ENCODE data around the gene KPNA4. TPM values are rescaled to one million over a fixed set of nuclear protein-coding genes. Genes with fewer than 3 reads are reported as not detected.

The KPNA4 gene
- total and polyA plus RNA-seq, 10 donors, result 8.3 to 50.6 (median 36.0) TPM

DNA sequence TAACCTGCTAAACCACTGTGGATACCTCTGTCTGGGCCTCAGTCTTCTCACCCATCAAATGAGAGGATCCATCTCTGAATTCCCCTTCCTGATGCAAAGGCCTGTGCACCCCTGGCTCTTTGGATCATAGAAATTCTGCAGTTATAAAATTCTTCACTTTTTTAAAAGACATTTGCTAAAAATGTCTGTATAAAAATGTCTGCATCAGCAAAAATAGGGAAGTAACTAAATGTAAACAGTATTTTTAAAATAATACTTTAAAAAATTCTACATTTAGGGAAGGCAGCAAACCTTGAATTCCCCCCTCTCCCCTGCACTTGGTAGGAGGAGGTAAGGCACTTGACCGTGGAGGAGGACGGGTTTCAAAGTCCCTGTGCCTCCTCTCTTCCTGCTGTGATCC lies 90.2 kb downstream of the KPNA4 start:
- intact Hi-C loops (cut with DNase I; ENCODE audit: low total_unique reads), result no loop called here
- DNase-seq, result no peak
- no peaks in the 10 kb centered on the region for H3K27me3 ChIP-seq (replicated peaks in 1 of 7)
- no peak overlapping the region for H3K27ac ChIP-seq
- H3K36me3 ChIP-seq, result no peaks in the 10 kb centered on the region
- TF ChIP-seq POLR2A (IDR thresholded peaks at IDR 0.05), result no peak
- TF ChIP-seq, protein P1, sequence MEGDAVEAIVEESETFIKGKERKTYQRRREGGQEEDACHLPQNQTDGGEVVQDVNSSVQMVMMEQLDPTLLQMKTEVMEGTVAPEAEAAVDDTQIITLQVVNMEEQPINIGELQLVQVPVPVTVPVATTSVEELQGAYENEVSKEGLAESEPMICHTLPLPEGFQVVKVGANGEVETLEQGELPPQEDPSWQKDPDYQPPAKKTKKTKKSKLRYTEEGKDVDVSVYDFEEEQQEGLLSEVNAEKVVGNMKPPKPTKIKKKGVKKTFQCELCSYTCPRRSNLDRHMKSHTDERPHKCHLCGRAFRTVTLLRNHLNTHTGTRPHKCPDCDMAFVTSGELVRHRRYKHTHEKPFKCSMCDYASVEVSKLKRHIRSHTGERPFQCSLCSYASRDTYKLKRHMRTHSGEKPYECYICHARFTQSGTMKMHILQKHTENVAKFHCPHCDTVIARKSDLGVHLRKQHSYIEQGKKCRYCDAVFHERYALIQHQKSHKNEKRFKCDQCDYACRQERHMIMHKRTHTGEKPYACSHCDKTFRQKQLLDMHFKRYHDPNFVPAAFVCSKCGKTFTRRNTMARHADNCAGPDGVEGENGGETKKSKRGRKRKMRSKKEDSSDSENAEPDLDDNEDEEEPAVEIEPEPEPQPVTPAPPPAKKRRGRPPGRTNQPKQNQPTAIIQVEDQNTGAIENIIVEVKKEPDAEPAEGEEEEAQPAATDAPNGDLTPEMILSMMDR (IDR thresholded peaks at IDR 0.05 in 8 of 11, conservative IDR thresholded peaks at IDR 0.05 in 3 of 11), result no peak
- TF ChIP-seq POLR2AphosphoS5 (IDR thresholded peaks at IDR 0.05), result no peak
- H3K9me3 ChIP-seq, result peaks cover 0 to 19% (median 17%) of the 10 kb centered on the region in 8 donors
- 59 to 77% (median 64%) methylated on average over 2 of the region's 2 CpGs for WGBS, 5 donors
- no peak overlapping the region for H3K4me3 ChIP-seq
- no peaks in the 10 kb centered on the region for H3K4me1 ChIP-seq

DNA sequence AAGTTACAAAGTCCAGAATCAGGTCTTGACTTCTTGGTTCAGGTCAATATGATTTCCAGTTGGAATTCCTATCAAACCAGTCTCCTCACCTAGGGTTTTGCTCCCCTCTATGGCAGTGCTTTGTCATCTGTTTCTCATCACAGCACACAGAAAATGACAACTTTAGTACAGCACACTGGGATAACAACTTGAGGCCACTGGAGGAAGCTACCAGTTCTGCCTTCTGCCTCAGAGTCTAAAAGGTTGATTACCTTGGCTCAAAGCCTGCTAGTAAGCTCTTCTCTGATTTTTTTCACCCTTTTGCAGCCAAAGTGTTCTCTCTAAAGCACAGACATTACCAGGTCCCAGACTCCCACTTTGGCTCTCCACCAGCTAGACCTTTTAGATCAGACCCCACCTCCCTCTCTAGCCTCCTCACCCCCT lies 90.9 kb downstream of the KPNA4 start:
- H3K36me3 ChIP-seq, result no peaks in the 10 kb centered on the region
- no peak overlapping the region for H3K27ac ChIP-seq
- peaks cover 0 to 25% (median 25%) of the 10 kb centered on the region in 8 donors for H3K9me3 ChIP-seq
- H3K4me1 ChIP-seq, result no peaks in the 10 kb centered on the region
- no peak overlapping the region for H3K4me3 ChIP-seq
- TF ChIP-seq, protein P1 (IDR thresholded peaks at IDR 0.05 in 8 of 11, conservative IDR thresholded peaks at IDR 0.05 in 3 of 11), result no peak
- TF ChIP-seq POLR2A (IDR thresholded peaks at IDR 0.05), result no peak
- TF ChIP-seq POLR2AphosphoS5 (IDR thresholded peaks at IDR 0.05), result no peak
- no peak for DNase-seq
- H3K27me3 ChIP-seq (replicated peaks in 1 of 7), result no peaks in the 10 kb centered on the region
- intact Hi-C loops (cut with DNase I; ENCODE audit: low total_unique reads), result no loop called here

DNA sequence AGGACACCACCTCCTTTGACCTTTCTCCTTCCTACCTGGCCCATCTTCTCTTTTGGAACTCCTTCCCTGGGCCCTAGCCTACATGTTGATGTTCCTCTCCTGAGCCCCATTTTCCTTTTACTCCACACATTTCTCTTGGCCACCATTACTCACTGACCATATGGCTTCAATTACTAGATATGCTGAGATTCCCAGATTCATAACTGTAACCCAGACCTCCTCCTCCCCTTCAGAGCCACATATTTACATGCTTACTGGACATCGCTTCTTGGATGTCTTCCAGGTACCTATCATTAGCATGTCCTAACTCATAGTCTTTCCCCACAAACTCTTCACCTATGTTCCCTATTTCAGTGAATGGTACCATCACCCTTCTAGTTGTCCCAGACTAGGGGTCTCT lies 91.4 kb downstream of the KPNA4 start:
- intact Hi-C loops (cut with DNase I; ENCODE audit: low total_unique reads), result no loop called here

DNA sequence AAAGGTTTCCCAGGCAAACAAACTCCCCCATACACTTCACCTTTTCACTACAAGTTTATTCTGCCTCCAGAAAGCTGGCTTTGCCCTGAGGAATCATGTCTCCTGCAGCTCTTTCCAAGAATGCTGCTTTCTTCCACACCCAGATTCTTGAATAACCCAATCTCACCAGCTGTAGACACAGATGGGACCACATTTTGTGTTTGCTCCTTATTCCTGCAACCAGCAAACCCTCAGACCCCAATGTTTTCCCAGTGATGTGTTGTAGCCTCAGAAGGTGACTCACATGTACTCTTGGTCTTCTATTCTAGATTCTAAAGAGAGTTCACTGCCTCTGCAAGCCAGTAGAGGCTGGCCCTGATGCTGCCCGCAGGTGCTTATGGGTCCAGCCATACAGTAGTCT lies 92.2 kb downstream of the KPNA4 start:
- TF ChIP-seq, protein P1 (IDR thresholded peaks at IDR 0.05 in 8 of 11, conservative IDR thresholded peaks at IDR 0.05 in 3 of 11), result no peak
- no peak for TF ChIP-seq POLR2AphosphoS5 (IDR thresholded peaks at IDR 0.05)
- no peak for TF ChIP-seq POLR2A (IDR thresholded peaks at IDR 0.05)
- WGBS, 5 donors, result 41 to 95% (median 47%) methylated on average over 1 of the region's 1 CpG
- intact Hi-C loops (cut with DNase I; ENCODE audit: low total_unique reads), result no loop called here
- Histone ChIP-seq H3K4me1 (no peaks in the 10 kb centered on the region), H3K4me3 (no peak overlapping the region), H3K36me3 (no peaks in the 10 kb centered on the region), H3K9me3 (peaks cover 0 to 27% (median 25%) of the 10 kb centered on the region in 8 donors), H3K27ac (no peak overlapping the region), H3K27me3 (replicated peaks in 1 of 7) (no peaks in the 10 kb centered on the region)
- no peak for DNase-seq

More for the DNA sequence above, 91.4 kb downstream of the KPNA4 start:
- Histone ChIP-seq H3K9me3 (peaks cover 0 to 27% (median 25%) of the 10 kb centered on the region in 8 donors), H3K4me1 (no peaks in the 10 kb centered on the region), H3K27me3 (replicated peaks in 1 of 7) (no peaks in the 10 kb centered on the region), H3K4me3 (no peak overlapping the region), H3K36me3 (no peaks in the 10 kb centered on the region), H3K27ac (no peak overlapping the region)
- DNase-seq, result no peak
- TF ChIP-seq, protein P1 (IDR thresholded peaks at IDR 0.05 in 8 of 11, conservative IDR thresholded peaks at IDR 0.05 in 3 of 11), result no peak
- TF ChIP-seq POLR2AphosphoS5 (IDR thresholded peaks at IDR 0.05), result no peak
- no peak for TF ChIP-seq POLR2A (IDR thresholded peaks at IDR 0.05)
- 79 to 100% (median 85%) methylated on average over 1 of the region's 1 CpG for WGBS, 5 donors

Data from spleen (tissue), 11 donors.